Retinal pigment epithelial cell (primary cell): ENCODE results near the gene TMEM222.

Experiments
- DNase-seq: peaks from one replicate; pipeline ENCODE4 v3.0.0-alpha.2; 2010; ENCODE audit warnings: low read depth
- H3K4me3 ChIP-seq: 2 replicates; pipeline ENCODE4 v1.5.1; 2011; ENCODE audit warnings: mild to moderate bottlenecking, low read length, control low read depth, moderate library complexity
- TF ChIP-seq, protein P1 (sequence below): conservative IDR thresholded peaks from 2 replicates; pipeline ENCODE4 v1.5.1; 2011; ENCODE audit warnings: low read depth, low read length, control low read depth, inconsistent platforms

The TMEM222 gene

DNA sequence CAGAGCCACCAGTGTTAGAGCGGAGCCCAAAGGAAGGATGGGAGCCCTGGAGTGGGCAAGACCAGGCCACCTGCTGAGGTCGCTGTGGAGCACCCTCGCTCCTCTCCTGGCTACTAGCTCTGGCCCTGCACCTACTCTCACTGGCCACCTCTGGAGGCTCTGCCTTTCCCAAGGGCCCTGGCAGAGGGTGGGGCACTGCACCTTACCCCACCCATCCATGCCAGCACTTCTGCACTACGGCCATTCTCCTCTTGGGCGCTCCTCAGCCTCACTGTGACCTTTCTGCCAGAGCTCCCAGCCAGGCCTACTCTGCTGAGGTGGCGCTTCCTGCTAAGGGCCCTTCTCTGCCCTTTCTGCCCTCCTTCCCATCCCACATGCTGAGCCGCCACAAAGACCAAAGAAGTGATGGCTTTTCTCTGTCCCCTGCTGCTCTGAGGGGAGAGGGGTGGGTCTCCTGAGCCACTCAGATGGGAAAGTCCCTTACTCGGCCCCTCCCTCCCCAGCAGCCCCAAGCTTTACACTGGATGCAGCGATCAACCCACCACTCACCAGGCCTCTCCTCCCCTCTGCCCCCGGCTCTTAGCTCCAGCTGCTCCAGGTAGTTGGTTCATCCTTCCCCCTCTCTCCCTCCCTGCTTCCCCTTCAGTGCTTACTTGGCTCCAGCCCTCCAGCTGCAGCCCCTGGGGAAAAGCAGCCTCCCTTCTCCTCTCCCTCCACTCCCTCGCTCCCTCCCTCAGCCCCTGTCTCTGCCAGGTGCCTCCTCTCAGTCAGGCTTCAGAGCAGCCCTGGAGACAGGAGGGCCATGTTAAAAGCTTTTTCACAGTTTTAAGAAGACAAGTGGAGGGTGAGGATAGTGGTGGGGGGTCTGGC, 14.8 kb upstream of the TMEM222 start:
- no peak overlapping the region for H3K4me3 ChIP-seq
- TF ChIP-seq, protein P1, sequence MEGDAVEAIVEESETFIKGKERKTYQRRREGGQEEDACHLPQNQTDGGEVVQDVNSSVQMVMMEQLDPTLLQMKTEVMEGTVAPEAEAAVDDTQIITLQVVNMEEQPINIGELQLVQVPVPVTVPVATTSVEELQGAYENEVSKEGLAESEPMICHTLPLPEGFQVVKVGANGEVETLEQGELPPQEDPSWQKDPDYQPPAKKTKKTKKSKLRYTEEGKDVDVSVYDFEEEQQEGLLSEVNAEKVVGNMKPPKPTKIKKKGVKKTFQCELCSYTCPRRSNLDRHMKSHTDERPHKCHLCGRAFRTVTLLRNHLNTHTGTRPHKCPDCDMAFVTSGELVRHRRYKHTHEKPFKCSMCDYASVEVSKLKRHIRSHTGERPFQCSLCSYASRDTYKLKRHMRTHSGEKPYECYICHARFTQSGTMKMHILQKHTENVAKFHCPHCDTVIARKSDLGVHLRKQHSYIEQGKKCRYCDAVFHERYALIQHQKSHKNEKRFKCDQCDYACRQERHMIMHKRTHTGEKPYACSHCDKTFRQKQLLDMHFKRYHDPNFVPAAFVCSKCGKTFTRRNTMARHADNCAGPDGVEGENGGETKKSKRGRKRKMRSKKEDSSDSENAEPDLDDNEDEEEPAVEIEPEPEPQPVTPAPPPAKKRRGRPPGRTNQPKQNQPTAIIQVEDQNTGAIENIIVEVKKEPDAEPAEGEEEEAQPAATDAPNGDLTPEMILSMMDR: peak; percentile 38

DNA sequence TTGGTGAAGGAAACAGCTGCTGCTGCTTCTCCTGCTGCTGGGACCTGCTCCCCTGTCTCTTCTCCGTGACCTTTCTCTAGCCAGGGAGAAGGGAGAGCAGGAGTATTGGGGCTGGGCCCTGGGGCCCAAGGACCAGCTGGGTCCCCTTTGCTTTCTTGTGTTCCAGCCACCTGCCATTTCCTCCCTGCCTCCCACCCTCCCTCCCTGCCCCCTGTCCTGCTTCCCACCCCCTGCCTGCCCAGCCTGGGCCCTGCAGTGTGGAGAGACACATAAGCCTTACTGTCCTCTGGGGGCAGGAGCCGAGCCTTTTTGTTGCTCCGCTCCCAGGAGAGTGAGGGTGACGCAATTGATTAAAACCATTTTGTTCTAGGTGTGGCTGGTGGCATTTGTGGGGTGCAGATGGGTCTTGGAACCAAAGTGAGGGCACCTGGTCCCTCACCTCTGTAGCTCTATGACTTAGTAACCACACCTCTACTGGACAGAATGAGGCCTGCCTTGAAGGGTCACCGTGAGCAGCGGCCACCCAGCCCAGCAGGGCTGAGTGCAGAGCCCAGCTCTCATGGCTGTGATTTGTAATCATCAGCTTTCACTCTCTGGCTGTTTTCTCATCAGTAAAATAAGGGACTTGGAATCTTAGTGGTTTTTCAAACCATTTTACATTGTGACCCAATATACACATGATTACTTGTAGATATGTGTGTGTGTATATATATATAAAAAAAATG, 13.9 kb upstream of the TMEM222 start:
- no peak for DNase-seq
- H3K4me3 ChIP-seq: no peak overlapping the region
- TF ChIP-seq, protein P1: no peak

More for the DNA sequence above, 14.8 kb upstream of the TMEM222 start:
- DNase-seq: no peak

DNA sequence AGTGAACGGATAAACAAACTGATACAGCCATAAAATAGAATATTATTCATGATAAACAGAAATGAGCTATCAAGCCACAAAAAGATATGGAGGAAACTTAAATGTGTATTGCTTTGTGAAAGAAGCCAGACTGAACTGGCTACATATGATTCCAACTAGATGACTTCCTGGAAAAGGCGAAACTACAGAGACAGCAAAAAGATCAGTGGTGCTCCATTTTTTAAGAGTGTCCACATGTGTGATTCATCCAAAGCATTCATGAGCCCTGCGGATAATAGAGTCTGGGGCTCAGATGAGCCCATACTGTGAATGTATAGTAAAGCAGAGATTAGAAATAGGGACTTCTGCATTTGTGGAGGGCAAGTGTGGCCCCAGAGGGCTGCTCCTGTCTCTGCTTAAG, 7.8 kb upstream of the TMEM222 start:
- no peak overlapping the region for H3K4me3 ChIP-seq
- no peak for DNase-seq
- TF ChIP-seq, protein P1: no peak

DNA sequence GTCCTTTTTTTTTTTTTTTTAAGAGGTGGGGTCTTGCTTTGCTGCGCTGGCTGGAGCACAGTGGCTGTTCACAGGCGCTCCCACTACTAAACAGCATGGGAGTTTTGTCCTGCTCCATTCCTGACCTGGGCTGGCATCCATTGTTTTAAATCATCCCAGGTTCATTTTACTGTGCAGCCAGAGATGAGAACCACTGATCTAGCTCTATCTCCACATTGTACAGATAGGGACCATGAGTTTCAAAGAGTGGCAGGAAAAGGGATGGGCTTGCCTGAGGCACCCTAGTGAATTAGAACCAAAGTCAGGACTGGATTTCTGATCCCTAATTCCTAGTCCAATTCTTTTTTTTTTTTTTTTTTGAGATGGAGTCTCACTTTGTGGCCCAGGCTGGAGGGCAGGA, 7.2 kb upstream of the TMEM222 start:
- no peak for DNase-seq
- TF ChIP-seq, protein P1: no peak
- H3K4me3 ChIP-seq: no peak overlapping the region

DNA sequence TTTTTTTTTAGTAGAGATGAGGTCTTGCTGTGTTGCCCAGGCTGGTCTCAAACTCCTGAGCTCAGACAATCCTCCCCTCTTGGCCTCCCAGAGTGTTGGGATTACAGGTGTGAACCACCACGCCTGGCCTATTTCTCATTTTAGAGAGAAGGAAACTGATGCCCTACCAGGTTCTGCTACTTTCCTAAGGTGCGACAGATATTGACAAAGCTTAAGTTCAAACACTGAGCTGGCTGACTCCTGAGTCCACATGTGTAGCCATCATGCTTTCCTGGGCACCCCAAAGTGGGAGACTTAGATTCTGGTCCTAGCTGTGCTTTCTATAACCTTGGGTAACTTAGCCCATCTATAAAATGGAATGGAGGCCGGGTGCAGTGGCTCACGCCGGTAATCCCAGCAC, 5.1 kb upstream of the TMEM222 start:
- TF ChIP-seq, protein P1: no peak
- no peak for DNase-seq
- no peak overlapping the region for H3K4me3 ChIP-seq

DNA sequence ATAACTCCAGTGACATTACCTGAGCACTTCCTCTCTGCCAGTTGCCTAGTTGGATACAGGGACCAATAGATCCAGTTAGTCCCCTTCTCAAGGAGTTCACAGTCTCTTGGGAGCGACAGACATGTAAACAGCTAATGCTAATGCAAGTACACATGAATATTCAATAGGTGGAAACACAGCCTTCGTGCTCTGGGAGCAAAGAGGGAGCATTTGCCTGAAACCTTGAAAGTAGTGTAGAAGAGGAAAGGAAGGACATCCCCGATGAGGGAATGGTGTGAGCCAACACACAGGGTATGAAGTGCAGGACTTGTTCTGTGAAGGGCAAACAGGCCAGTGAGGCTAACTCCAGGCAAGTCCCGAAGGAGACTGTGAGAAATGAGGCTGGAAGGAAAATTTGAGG, 3.8 kb upstream of the TMEM222 start:
- no peak overlapping the region for H3K4me3 ChIP-seq
- no peak for DNase-seq
- TF ChIP-seq, protein P1: no peak
